GM19023 (cell line): ENCODE results near the gene YJEFN3.

Experiments used
- ATAC-seq: cut with Tn5 transposase; IDR thresholded peaks from one replicate; pipeline ENCODE4 v1.9.1; 2021; ENCODE audit warnings: mild to moderate bottlenecking, moderate library complexity; ENCODE audit not compliant: unreplicated experiment

YJEFN3 gene

GRCh38 chr19:19575411-19575810 lies 46.7 kb downstream of the YJEFN3 start:
- no peak for ATAC-seq

- no peak for ATAC-seq
These were observed 49.5 kb downstream of the YJEFN3 start for GRCh38 chr19:19578252-19578651.

- no peak for ATAC-seq
These were observed 51.0 kb downstream of the YJEFN3 start for GRCh38 chr19:19579533-19580361.

- no peak for ATAC-seq
These were observed 51.7 kb downstream of the YJEFN3 start for GRCh38 chr19:19580418-19580817.

GRCh38 chr19:19581391-19581790 lies 52.7 kb downstream of the YJEFN3 start:
- ATAC-seq: no peak

- ATAC-seq: no peak
These were observed 53.8 kb downstream of the YJEFN3 start for GRCh38 chr19:19582471-19582870.

- no peak for ATAC-seq
These were observed 55.6 kb downstream of the YJEFN3 start for GRCh38 chr19:19584356-19584755.
